GM12873 (cell line): ENCODE measurements around the gene AQP12A.

ENCODE experiments used
- TF ChIP-seq, protein P1 (sequence below): IDR thresholded peaks from 2 replicates; pipeline ENCODE4 v1.5.1; 2012; ENCODE audit warnings: low read depth, mild to moderate bottlenecking, moderate library complexity, low read length, control low read depth; ENCODE audit not compliant: insufficient read depth; ENCODE audit errors: missing control alignments

AQP12A gene

DNA sequence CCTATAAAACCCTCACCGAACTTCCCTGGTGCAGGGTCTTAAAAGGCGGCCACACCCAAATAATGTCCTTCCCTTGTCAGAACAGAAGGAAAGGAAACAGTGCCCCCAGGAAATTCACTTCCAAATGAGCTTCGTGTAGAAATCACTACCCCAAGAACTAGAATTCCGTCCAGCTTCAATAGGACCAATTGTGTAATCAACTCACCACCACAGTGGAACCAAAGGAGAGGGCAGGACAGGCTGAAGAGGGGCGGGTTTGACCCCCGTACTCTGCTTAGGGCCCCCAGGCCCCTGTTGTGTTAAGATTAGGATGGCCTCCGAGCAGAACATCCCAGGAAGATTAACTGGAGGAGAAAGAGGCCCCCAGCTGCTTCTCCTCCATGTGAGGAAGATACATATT lies 42.3 kb upstream of the AQP12A start:
- TF ChIP-seq, protein P1, sequence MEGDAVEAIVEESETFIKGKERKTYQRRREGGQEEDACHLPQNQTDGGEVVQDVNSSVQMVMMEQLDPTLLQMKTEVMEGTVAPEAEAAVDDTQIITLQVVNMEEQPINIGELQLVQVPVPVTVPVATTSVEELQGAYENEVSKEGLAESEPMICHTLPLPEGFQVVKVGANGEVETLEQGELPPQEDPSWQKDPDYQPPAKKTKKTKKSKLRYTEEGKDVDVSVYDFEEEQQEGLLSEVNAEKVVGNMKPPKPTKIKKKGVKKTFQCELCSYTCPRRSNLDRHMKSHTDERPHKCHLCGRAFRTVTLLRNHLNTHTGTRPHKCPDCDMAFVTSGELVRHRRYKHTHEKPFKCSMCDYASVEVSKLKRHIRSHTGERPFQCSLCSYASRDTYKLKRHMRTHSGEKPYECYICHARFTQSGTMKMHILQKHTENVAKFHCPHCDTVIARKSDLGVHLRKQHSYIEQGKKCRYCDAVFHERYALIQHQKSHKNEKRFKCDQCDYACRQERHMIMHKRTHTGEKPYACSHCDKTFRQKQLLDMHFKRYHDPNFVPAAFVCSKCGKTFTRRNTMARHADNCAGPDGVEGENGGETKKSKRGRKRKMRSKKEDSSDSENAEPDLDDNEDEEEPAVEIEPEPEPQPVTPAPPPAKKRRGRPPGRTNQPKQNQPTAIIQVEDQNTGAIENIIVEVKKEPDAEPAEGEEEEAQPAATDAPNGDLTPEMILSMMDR, result no peak

DNA sequence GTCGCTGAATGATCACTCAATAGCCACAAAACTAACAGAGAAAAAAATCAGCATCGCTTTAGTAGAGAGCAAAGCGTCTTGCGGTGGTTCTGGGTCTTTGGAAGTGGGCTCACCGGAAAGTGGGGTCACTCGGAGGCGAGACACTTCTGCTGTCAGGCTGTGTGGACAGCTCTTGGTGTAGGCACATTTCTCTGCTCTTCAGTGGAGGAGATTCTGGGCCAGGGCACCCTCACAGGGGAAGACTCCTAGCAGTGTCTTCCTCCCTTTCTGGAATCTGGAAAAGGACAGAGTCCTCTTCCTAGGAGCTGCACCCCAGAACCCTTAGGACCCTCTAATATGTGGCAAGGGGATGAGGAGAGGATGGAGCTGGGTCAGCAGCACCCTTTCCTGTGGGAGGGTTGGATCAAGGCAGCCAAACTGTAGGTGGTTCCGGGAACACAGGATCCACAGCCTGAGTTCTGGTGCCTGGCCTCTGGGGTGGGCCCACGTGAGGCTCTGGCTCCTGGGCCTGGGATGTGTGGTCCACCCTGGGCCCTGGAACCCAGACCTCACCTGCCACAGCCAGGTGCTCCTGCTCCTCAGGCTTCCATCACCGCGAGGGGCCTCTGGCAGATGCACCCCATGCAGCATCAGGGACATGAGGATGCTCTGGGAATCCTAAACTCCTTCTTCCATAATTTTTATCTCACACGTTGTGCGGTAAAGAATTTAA lies 41.3 kb upstream of the AQP12A start:
- TF ChIP-seq, protein P1, result no peak

GRCh38 chr2:240651185-240651584 lies 40.5 kb upstream of the AQP12A start:
- TF ChIP-seq, protein P1, result no peak

GRCh38 chr2:240655931-240656886 lies 35.5 kb upstream of the AQP12A start:
- TF ChIP-seq, protein P1, result no peak

- TF ChIP-seq, protein P1, result no peak
These were observed 29.0 kb upstream of the AQP12A start for GRCh38 chr2:240662681-240663080.

- TF ChIP-seq, protein P1, result no peak
These were observed 28.0 kb upstream of the AQP12A start for GRCh38 chr2:240663546-240664190.

GRCh38 chr2:240664622-240665021 lies 27.0 kb upstream of the AQP12A start:
- TF ChIP-seq, protein P1, result no peak
